Peyer's patch (tissue), 4 donors: ENCODE measurements around the gene BNIP5.

Experiments used
- CTCF ChIP-seq, 6 experiments: fragments of 450-650 bp in 4 of 6; fragments of 200-600 bp in 2 of 6; sonication (generic) in 1 of 6; IDR thresholded peaks; one replicate each; pipeline ENCODE4 v1.5.1; 2017 to 2019; ENCODE audit warnings: antibody characterized with exemption in 6 of 6, mild to moderate bottlenecking in 3 of 6, moderate library complexity in 1 of 6
- POLR2A ChIP-seq, 2 donors: fragments of 450-650 bp; IDR thresholded peaks; one replicate each; pipeline ENCODE4 v1.5.1; 2017; ENCODE audit warnings: antibody characterized with exemption in 2 of 2, mild to moderate bottlenecking in 2 of 2, moderate library complexity in 2 of 2

- no peak for TF ChIP-seq CTCF (IDR thresholded peaks at IDR 0.05)
- TF ChIP-seq POLR2A (IDR thresholded peaks at IDR 0.05) = no peak
Observed at GRCh38 chr6:36286858-36287257, 49.8 kb downstream of the BNIP5 start.
